Transverse colon (tissue), 4 donors: Measurements from ENCODE around the gene RNPEPL1.

Source experiments
- CTCF ChIP-seq, 5 experiments: fragments of 200-600 bp in 3 of 5; fragments of 450-650 bp in 2 of 5; sonication (generic) in 3 of 5; IDR thresholded peaks; 1 replicate in 2 of 5; 2 replicates in 3 of 5; pipeline ENCODE4 v1.5.1; 2016 to 2017; ENCODE audit warnings: antibody characterized with exemption in 5 of 5, inconsistent platforms in 3 of 5, mild to moderate bottlenecking in 2 of 5, moderate library complexity in 1 of 5
- EP300 ChIP-seq: sonication (generic); formaldehyde crosslinking; IDR thresholded peaks from one replicate; pipeline ENCODE4 v1.6.1; 2017; ENCODE audit warnings: antibody characterized with exemption, low read depth
- POLR2A ChIP-seq: fragments of 450-650 bp; IDR thresholded peaks from one replicate; pipeline ENCODE4 v1.6.1; 2016; ENCODE audit warnings: antibody characterized with exemption, mild to moderate bottlenecking, moderate library complexity
- POLR2AphosphoS5 ChIP-seq, 3 donors: sonication (generic); formaldehyde crosslinking; IDR thresholded peaks; one replicate each; pipeline ENCODE4 v1.6.1; 2016; ENCODE audit warnings: antibody characterized with exemption in 3 of 3

GRCh38 chr2:240519396-240520129 lies 48.7 kb upstream of the RNPEPL1 start:
- TF ChIP-seq POLR2A (no peak), CTCF (IDR thresholded peaks at IDR 0.05) (no peak), EP300 (no peak), POLR2AphosphoS5 (IDR thresholded peaks at IDR 0.05) (no peak)
